GM12878 (cell line): ENCODE measurements around the gene CHPF2. TPM values are rescaled to one million over a fixed set of nuclear protein-coding genes. Genes with fewer than 3 reads are reported as not detected.

Source experiments
- BHLHE40 ChIP-seq, 2 experiments: fragments of 450-650 bp in 1 of 2; IDR thresholded peaks; 2 replicates each; pipeline ENCODE4 v1.6.1; 2011 to 2017; ENCODE audit warnings: low read depth in 2 of 2, borderline replicate concordance in 1 of 2, improper control_type of control experiment in 1 of 2, low read length in 1 of 2, mild to moderate bottlenecking in 1 of 2
- HDAC2 ChIP-seq: fragments of 200-600 bp; sonication (generic); IDR thresholded peaks from 2 replicates; pipeline ENCODE4 v1.6.1; 2017
- NR2C2 ChIP-seq: IDR thresholded peaks from 2 replicates; pipeline ENCODE4 v1.6.1; 2011; ENCODE audit warnings: borderline replicate concordance, low read depth; ENCODE audit not compliant: control insufficient read depth, insufficient read length
- RBBP5 ChIP-seq: fragments of 200-600 bp; sonication (generic); conservative IDR thresholded peaks from 2 replicates; pipeline ENCODE4 v1.6.1; 2016
- ZNF592 ChIP-seq: fragments of 450-650 bp; IDR thresholded peaks from 2 replicates; pipeline ENCODE4 v1.6.1; 2017; ENCODE audit warnings: mild to moderate bottlenecking, moderate library complexity
- polyA plus RNA-seq, 11 experiments: library from polyadenylated mRNA; depleted of rRNA in 4 of 11; unstranded in 6 of 11; stranded (reverse) in 5 of 11; fragments of >200 nt; fragmentation: Nextera tagmentation in 4 of 11; fragmentation: Illumina TruSeq in 1 of 11; extraction: Ambion mirVana in 4 of 11; extraction: Trizol in 1 of 11; gene quantifications; 1 replicate in 1 of 11; 2 replicates in 10 of 11; pipeline versions ENCODE4 v1.2.1 to v1.2.3, GENCODE V29; 2011 to 2016; ENCODE audit warnings: inconsistent platforms in 2 of 11, missing spikeins in 2 of 11, low read depth in 1 of 11
- total RNA-seq, 4 experiments: library from RNA; depleted of rRNA in 3 of 4; stranded (reverse); fragments of >200 nt in 3 of 4; fragmentation: Illumina TruSeq in 1 of 4; extraction: Trizol in 1 of 4; gene quantifications; 2 replicates each; pipeline versions ENCODE4 v1.2.1 to v1.2.3, GENCODE V29; 2013 to 2021
- TF ChIP-seq, protein P1 (sequence below): IDR thresholded peaks from 2 replicates; pipeline ENCODE4 v1.6.1; 2011; ENCODE audit warnings: borderline replicate concordance, low read depth, mild to moderate bottlenecking, moderate library complexity, low read length; ENCODE audit not compliant: insufficient read depth, poor library complexity, severe bottlenecking

The CHPF2 gene
- total and polyA plus RNA-seq, 10 of the 15 experiments (the other 5 are each of a cell fraction or from before 2014, with no cell fraction given), result 0.23 to 33.1 (median 11.5) TPM

DNA sequence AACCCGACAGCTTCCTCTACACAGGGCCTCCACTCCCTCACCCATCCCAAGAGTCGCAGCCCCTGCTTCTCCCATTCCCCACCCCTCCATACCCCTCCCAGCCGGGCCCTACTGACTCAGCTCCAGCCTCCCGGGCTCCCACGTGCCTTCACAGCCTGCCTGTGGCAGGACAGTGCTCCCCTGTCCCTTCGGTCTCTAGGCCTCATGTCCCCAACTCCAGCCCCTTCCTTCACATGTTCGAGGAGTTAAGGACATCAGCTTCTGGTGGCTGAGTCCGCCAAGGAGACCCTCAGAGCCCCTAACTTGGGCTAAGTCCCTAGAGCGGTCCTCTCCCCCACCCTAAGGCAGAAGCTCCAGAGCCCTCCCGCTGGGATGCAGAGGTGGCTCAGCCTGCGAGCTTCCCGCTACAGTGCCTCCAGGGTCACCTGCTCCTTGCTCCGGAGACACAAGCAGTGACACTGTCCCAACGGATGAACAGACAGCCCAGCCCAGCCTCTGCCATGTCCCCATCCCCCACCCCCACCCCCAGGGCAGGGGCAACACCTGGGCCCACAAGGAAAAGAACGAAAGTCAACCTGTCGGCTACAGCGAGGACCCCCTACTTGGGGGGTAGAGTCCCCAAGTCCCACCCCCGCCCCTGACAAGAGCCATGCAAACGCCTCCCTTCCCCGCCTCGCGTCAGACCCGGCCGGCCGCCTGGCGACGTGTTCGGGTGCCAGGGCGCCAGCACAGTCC, 15.5 kb downstream of the CHPF2 start (continued):
- TF ChIP-seq, protein P1, sequence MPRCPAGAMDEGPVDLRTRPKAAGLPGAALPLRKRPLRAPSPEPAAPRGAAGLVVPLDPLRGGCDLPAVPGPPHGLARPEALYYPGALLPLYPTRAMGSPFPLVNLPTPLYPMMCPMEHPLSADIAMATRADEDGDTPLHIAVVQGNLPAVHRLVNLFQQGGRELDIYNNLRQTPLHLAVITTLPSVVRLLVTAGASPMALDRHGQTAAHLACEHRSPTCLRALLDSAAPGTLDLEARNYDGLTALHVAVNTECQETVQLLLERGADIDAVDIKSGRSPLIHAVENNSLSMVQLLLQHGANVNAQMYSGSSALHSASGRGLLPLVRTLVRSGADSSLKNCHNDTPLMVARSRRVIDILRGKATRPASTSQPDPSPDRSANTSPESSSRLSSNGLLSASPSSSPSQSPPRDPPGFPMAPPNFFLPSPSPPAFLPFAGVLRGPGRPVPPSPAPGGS, result no peak
- TF ChIP-seq NR2C2 (no peak), BHLHE40 (IDR thresholded peaks at IDR 0.05; ENCODE audit: borderline replicate concordance in 1 of 2, low read depth in 2 of 2, low read length in 1 of 2) (no peak), RBBP5 (no peak), HDAC2 (no peak), ZNF592 (no peak)
